ENCODE results near the gene FSTL3. TPM values are rescaled to one million over a fixed set of nuclear protein-coding genes. Genes with fewer than 3 reads are reported as not detected.

Gene FSTL3
- total RNA-seq, 4 donors from 2014 or later: 4.4 to 43.3 (median 17.7) TPM

DNA sequence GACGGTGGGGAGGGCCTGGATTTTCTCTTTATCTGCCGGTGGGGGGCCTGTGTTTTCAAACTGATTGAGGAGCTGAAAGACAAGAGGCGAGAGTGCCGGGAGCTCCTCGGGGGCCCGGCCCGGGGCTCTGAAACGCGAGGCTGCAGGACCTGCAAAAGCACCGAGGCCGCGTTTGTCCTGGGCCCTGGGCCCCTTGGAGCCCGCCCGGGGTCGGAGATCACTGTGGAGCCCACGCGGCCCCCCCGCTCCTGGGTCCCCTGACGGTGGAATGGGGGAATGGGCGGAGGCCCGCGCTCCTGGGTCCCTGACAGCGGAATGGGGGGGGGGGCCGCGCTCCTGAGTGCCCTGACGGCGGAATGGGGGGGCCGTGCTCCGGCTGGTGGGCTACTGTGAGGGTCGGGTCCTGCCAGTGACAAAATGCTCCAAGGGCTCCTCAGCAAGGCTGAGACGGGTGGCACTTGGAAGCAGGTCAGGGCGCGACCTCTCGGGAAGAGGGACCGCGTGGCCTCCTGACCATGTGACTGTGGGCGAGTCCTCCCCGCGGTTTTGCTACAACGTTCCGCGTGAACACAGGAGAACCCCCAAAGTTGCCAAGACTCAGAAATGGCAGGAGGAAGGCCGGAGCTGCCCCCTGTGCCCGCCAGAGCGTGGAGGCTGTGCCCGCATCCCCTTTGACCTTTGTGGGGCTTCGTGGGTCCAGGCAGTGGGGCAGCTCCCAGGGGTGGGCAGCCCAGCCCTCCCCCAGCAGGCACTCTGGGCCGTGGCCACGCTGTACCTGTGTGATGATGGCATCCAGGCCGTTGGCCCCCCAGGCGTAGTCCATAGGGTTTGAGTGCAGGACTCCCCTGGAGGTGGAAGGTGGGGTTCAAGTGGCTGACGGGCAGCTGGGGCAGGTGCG lies 27.0 kb upstream of the FSTL3 start:
- Histone ChIP-seq H3K27me3 (no peaks in the 10 kb centered on the region), H3K27ac (no peak overlapping the region), H3K9me3 (no peaks in the 10 kb centered on the region), H3K4me3 (no peak overlapping the region), H3K36me3 (peaks cover 52 to 100% (median 65%) of the 10 kb centered on the region in 3 donors), H3K4me1 (peaks cover 0 to 6% (median 0%) of the 10 kb centered on the region in 3 donors)
- TF ChIP-seq, protein P1, sequence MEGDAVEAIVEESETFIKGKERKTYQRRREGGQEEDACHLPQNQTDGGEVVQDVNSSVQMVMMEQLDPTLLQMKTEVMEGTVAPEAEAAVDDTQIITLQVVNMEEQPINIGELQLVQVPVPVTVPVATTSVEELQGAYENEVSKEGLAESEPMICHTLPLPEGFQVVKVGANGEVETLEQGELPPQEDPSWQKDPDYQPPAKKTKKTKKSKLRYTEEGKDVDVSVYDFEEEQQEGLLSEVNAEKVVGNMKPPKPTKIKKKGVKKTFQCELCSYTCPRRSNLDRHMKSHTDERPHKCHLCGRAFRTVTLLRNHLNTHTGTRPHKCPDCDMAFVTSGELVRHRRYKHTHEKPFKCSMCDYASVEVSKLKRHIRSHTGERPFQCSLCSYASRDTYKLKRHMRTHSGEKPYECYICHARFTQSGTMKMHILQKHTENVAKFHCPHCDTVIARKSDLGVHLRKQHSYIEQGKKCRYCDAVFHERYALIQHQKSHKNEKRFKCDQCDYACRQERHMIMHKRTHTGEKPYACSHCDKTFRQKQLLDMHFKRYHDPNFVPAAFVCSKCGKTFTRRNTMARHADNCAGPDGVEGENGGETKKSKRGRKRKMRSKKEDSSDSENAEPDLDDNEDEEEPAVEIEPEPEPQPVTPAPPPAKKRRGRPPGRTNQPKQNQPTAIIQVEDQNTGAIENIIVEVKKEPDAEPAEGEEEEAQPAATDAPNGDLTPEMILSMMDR (IDR thresholded peaks at IDR 0.05): no peak
- no peak for TF ChIP-seq POLR2A (IDR thresholded peaks at IDR 0.05)
- WGBS, 2 donors: 91 to 97% methylated on average over 9 to 18 of the region's 53 CpGs
- DNase-seq: no peak
- intact Hi-C loops (cut with DNase I): no loop called here

DNA sequence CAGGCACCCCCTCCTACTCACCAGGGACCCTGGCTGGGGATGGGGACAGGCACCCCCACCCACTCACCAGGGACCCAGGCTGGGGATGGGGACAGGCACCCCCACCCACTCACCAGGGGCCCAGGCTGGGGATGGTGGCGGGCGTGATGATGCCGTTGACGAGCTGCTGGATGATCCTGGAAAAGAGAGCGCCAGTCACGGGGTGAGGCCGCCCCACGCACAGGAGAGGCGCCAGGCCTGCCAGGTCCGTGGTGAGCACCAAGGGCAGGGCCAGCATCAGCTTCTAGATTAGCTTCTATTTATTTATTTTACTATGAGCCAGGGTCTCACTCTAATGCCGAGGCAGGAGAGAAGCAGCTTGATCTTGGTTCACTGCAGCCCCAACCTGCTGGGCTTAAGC lies 26.1 kb upstream of the FSTL3 start:
- Histone ChIP-seq H3K27me3 (no peaks in the 10 kb centered on the region), H3K27ac (no peak overlapping the region), H3K4me1 (peaks cover 0 to 6% (median 0%) of the 10 kb centered on the region in 3 donors), H3K4me3 (no peak overlapping the region), H3K36me3 (peaks cover 53 to 99% (median 65%) of the 10 kb centered on the region in 3 donors), H3K9me3 (no peaks in the 10 kb centered on the region)
- DNase-seq: no peak
- 70 to 89% methylated on average over 2 to 6 of the region's 11 CpGs for WGBS, 2 donors
- TF ChIP-seq POLR2A (IDR thresholded peaks at IDR 0.05): no peak
- TF ChIP-seq, protein P1 (IDR thresholded peaks at IDR 0.05): no peak
- intact Hi-C loops (cut with DNase I): no loop called here

DNA sequence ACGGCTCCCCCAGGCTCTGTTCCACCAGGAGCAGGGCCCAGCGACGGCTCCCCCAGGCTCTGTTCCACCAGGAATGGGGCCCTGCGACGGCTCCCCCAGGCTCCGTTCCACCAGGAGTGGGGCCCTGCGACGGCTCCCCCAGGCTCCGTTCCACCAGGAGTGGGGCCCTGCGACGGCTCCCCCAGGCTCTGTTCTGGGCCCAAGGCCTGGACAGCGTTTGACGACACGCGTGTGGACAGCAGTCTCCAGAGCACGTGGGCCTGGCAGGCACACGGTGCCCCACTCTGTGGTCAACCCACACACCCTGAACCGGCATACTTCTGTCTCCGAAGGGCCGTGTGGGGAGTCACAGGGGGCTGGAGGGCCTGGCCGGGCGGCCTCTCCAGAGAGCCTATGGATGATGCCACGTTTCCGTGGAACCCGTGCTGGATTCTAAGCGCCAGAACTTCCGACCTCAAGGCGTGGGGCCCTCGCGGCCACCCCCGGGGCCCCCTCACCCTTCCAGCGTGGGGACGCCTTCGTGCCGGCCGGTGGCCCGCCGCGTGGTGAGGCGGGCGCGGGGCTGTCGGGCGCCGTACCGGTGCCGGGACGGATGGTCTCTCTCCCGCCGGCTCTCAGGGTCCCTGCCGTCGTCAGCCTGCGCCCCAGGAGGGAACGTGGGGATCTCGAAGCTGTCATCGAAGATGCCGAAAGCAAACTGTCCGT lies 24.9 kb upstream of the FSTL3 start:
- Histone ChIP-seq H3K4me1 (peaks cover 0 to 18% (median 0%) of the 10 kb centered on the region in 3 donors), H3K36me3 (peaks cover 53 to 98% (median 64%) of the 10 kb centered on the region in 3 donors), H3K27me3 (no peaks in the 10 kb centered on the region), H3K9me3 (no peaks in the 10 kb centered on the region), H3K27ac (no peak overlapping the region), H3K4me3 (no peak overlapping the region)
- TF ChIP-seq POLR2A (IDR thresholded peaks at IDR 0.05): no peak
- TF ChIP-seq, protein P1 (IDR thresholded peaks at IDR 0.05): no peak
- no peak for DNase-seq
- WGBS, 2 donors: 94 to 96% methylated on average over 5 to 10 of the region's 58 CpGs
- intact Hi-C loops (cut with DNase I): no loop called here

DNA sequence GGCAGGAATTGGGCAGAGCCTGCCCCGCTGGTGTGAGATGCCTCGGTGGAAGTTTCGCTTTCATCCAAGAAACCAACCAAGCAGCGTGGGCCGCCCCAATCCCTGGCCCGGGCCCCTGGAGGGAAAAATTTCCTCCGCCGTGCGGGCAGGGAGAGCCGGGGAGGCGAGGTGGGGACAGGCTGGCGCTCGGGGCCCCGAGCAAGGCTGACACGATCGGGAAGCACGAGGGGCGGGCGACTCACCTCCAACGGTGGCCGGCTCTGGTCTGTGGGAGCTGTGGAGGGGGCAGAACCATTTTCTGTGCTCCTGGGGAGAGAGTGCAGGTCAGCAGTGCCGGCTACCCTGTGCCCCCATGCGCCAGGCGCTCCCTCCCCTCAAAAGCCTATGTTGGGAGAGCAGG lies 24.2 kb upstream of the FSTL3 start:
- no peak for DNase-seq
- 88% methylated on average over 15 of the region's 24 CpGs; no CpG with 5 or more reads in 1 of the 2 donors for WGBS, 2 donors
- H3K4me1 ChIP-seq: peaks cover 0 to 25% (median 0%) of the 10 kb centered on the region in 3 donors
- H3K9me3 ChIP-seq: no peaks in the 10 kb centered on the region
- peaks cover 53 to 98% (median 57%) of the 10 kb centered on the region in 3 donors for H3K36me3 ChIP-seq
- TF ChIP-seq, protein P1 (IDR thresholded peaks at IDR 0.05): no peak
- H3K27ac ChIP-seq: no peak overlapping the region
- no peaks in the 10 kb centered on the region for H3K27me3 ChIP-seq
- no peak overlapping the region for H3K4me3 ChIP-seq
- intact Hi-C loops (cut with DNase I): no loop called here
